ENCODE data around the gene TAGAP. TPM values are rescaled to one million over a fixed set of nuclear protein-coding genes. Genes with fewer than 3 reads are reported as not detected.

TAGAP gene
- total RNA-seq, 1 experiment from 2014 or later, result 0.30 TPM

GRCh38 chr6:159079367-159079766 is 34.6 kb upstream of the TAGAP start:
- DNase-seq (ENCODE audit: low read depth, low spot score) (no peak), ATAC-seq (no peak)
- Histone ChIP-seq H3K36me3 (ENCODE audit: control insufficient read depth in 1 of 2, insufficient read depth in 2 of 2, low read length in 2 of 2) (no peaks in the 10 kb centered on the region), H3K4me2 (ENCODE audit: low read length) (no peak overlapping the region), H3K27ac (ENCODE audit: low read depth, low read length) (no peak overlapping the region), H3K9me2 (ENCODE audit: insufficient read depth) (no peaks in the 10 kb centered on the region), H3K79me2 (ENCODE audit: insufficient read depth, low read length) (no peaks in the 10 kb centered on the region), H3K4me1 (ENCODE audit: control insufficient read depth in 1 of 2, insufficient read depth in 2 of 2, low read length in 2 of 2) (peaks cover 0 to under 1% of the 10 kb centered on the region in 2 experiments; a peak in 1 of 4 replicates), H3K9ac (ENCODE audit: low read length) (no peak overlapping the region), H2AFZ (ENCODE audit: low read depth, low read length, poor library complexity, severe bottlenecking) (no peak overlapping the region), H3K27me3 (ENCODE audit: insufficient read depth, low read length) (no peaks in the 10 kb centered on the region), H4K20me1 (ENCODE audit: insufficient read depth) (no peaks in the 10 kb centered on the region), H3K9me3 (ENCODE audit: control insufficient read depth in 1 of 2, insufficient read depth in 1 of 2, low read depth in 1 of 2, low read length in 2 of 2) (no peaks in the 10 kb centered on the region), H3K4me3 (replicated peaks in 1 of 2; ENCODE audit: low read depth in 1 of 2, low read length in 2 of 2) (no peak overlapping the region)
- no TSS peak for BruUV-seq (replicated peaks)
- intact Hi-C loops (cut with micrococcal nuclease), result no loop called here
- ChIA-PET CTCF (no interaction called here), POLR2A (no interaction called here), RAD21 (ENCODE audit: low non-redundant PET in 1 of 2, low total read pairs in 2 of 2, uncharacterized antibody in 2 of 2, unreplicated experiment in 2 of 2) (no interaction called here)
- TF ChIP-seq ZNF274 (IDR thresholded peaks at IDR 0.05; ENCODE audit: low read depth, low read length) (no peak), ATF3 (IDR thresholded peaks at IDR 0.05) (no peak), TCF7L2 (IDR thresholded peaks at IDR 0.05; ENCODE audit: borderline replicate concordance, extremely low read depth, insufficient read depth, insufficient read length) (no peak), SIN3A (IDR thresholded peaks at IDR 0.05; ENCODE audit: low read depth) (no peak), EZH2phosphoT487 (IDR thresholded peaks at IDR 0.05; ENCODE audit: borderline replicate concordance) (no peak), REST (IDR thresholded peaks at IDR 0.05; ENCODE audit: low read depth) (no peak), SP1 (IDR thresholded peaks at IDR 0.05; ENCODE audit: low read depth) (no peak), SRF (IDR thresholded peaks at IDR 0.05; ENCODE audit: low read depth) (no peak), FOSL1 (IDR thresholded peaks at IDR 0.05; ENCODE audit: low read depth) (no peak)

All from HCT116 (cell line).